B cell (primary cell): ENCODE measurements around the gene PEPD. TPM values are rescaled to one million over a fixed set of nuclear protein-coding genes. Genes with fewer than 3 reads are reported as not detected.

Source experiments
- ATAC-seq: fragments of 200-7000 bp; cut with Tn5 transposase; one replicate; pipeline ENCODE4 v1.10.0; 2021; ENCODE audit warnings: low read depth, mild to moderate bottlenecking, moderate number of reproducible peaks, moderate library complexity
- CTCF ChIA-PET: fragments of 350-600 bp; sonication (Branson Sonifier 250); formaldehyde crosslinking; loops from one replicate; lab custom pipeline; 2021; ENCODE audit warnings: antibody characterized with exemption, inconsistent platforms; lab: Charles Lee
- POLR2A ChIA-PET: fragments of 350-600 bp; sonication (Branson Sonifier 250); formaldehyde crosslinking; loops from one replicate; lab custom pipeline; 2021; ENCODE audit warnings: antibody characterized with exemption; lab: Charles Lee
- DNase-seq: peaks from one replicate; pipeline ENCODE4 v3.0.0; 2013
- H2AFZ ChIP-seq: 2 replicates; pipeline ENCODE4 v1.6.1; 2012; ENCODE audit warnings: mild to moderate bottlenecking, low read depth, low read length; ENCODE audit not compliant: insufficient read depth, poor library complexity, severe bottlenecking
- H3K27ac ChIP-seq, 2 donors: 1 replicate in 1 of 2; 2 replicates in 1 of 2; pipeline ENCODE4 v1.5.1; 2012 to 2013; ENCODE audit warnings: low read length in 2 of 2, mild to moderate bottlenecking in 2 of 2, moderate library complexity in 1 of 2
- H3K27me3 ChIP-seq, 4 experiments: fragments of 200-600 bp in 1 of 4; sonication (generic) in 1 of 4; replicated peaks in 1 of 4; 1 replicate in 2 of 4; 2 replicates in 2 of 4; pipeline versions ENCODE4 v1.6.1 to v1.7.0; 2013 to 2016; ENCODE audit warnings: low read length in 3 of 4, mild to moderate bottlenecking in 2 of 4, mixed read lengths in 1 of 4, moderate library complexity in 1 of 4; ENCODE audit not compliant: insufficient read depth in 4 of 4, control insufficient read depth in 3 of 4; ENCODE audit errors: control extremely low read depth in 1 of 4
- H3K36me3 ChIP-seq, 2 experiments: replicated peaks in 1 of 2; 1 replicate in 1 of 2; 2 replicates in 1 of 2; pipeline versions ENCODE4 v1.6.1 to v1.7.1; 2013; ENCODE audit warnings: low read length in 1 of 2; ENCODE audit not compliant: insufficient read depth in 2 of 2, control insufficient read depth in 1 of 2; ENCODE audit errors: control extremely low read depth in 1 of 2, extremely low read depth in 1 of 2
- H3K4me1 ChIP-seq, 2 donors: fragments of 200-600 bp in 1 of 2; sonication (generic) in 1 of 2; 1 replicate in 1 of 2; 2 replicates in 1 of 2; pipeline versions ENCODE4 v1.5.1 to v1.6.1; 2013 to 2017; ENCODE audit warnings: low read length in 2 of 2; ENCODE audit not compliant: control insufficient read depth in 2 of 2, insufficient read depth in 2 of 2
- H3K4me2 ChIP-seq: replicated peaks from 2 replicates; pipeline ENCODE3; 2012; ENCODE audit warnings: mild to moderate bottlenecking, low read depth, low read length; ENCODE audit not compliant: poor library complexity, severe bottlenecking
- H3K4me3 ChIP-seq, 5 experiments: fragments of 200-600 bp in 1 of 5; sonication (generic) in 1 of 5; 1 replicate in 3 of 5; 2 replicates in 2 of 5; pipeline versions ENCODE4 v1.5.1 to v1.7.0; 2011 to 2016; ENCODE audit warnings: low read length in 4 of 5, mild to moderate bottlenecking in 4 of 5, low read depth in 2 of 5, control low read depth in 1 of 5, moderate library complexity in 1 of 5; ENCODE audit not compliant: insufficient read depth in 1 of 5; ENCODE audit errors: control extremely low read depth in 1 of 5, extremely low read depth in 1 of 5
- H3K79me2 ChIP-seq: fragments of 200-600 bp; sonication (generic); one replicate; pipeline ENCODE4 v1.6.0; 2016; ENCODE audit warnings: low read length; ENCODE audit not compliant: control insufficient read depth, insufficient read depth
- H3K9ac ChIP-seq: fragments of 200-600 bp; sonication (generic); 2 replicates; pipeline ENCODE4 v1.6.1; 2017; ENCODE audit warnings: mild to moderate bottlenecking, low read length, moderate library complexity
- H3K9me3 ChIP-seq, 3 donors: one replicate each; pipeline versions ENCODE4 v1.6.1 to v1.7.1; 2013; ENCODE audit warnings: low read length in 2 of 3; ENCODE audit not compliant: control insufficient read depth in 2 of 3, insufficient read depth in 1 of 3; ENCODE audit errors: control extremely low read depth in 1 of 3
- H4K20me1 ChIP-seq: 2 replicates; pipeline ENCODE4 v1.6.0; 2012; ENCODE audit warnings: mild to moderate bottlenecking, low read length; ENCODE audit not compliant: insufficient read depth, control insufficient read depth, poor library complexity, severe bottlenecking
- H3K27ac Mint-ChIP-seq: one replicate; pipeline ENCODE4 v1.8.0; 2021; ENCODE audit warnings: mixed read lengths
- H3K27me3 Mint-ChIP-seq: one replicate; pipeline ENCODE4 v1.8.0; 2021; ENCODE audit warnings: mixed read lengths
- H3K4me1 Mint-ChIP-seq: one replicate; pipeline ENCODE4 v1.8.0; 2021; ENCODE audit warnings: mixed read lengths
- H3K4me3 Mint-ChIP-seq: one replicate; pipeline ENCODE4 v1.8.0; 2021; ENCODE audit warnings: mixed read lengths
- H3K9me3 Mint-ChIP-seq: one replicate; pipeline ENCODE4 v1.8.0; 2022; ENCODE audit warnings: mixed read lengths; ENCODE audit not compliant: insufficient read depth
- CTCF ChIP-seq: fragments of 200-600 bp; IDR thresholded peaks from one replicate; pipeline ENCODE4 v1.8.0; 2022; ENCODE audit warnings: antibody characterized with exemption, mild to moderate bottlenecking
- EZH2 ChIP-seq: IDR thresholded peaks from 2 replicates; pipeline ENCODE4 v1.6.1; 2012; ENCODE audit warnings: borderline replicate concordance, low read depth, mild to moderate bottlenecking, moderate library complexity, low read length; ENCODE audit not compliant: insufficient read depth, poor library complexity, severe bottlenecking
- WGBS: methylation state at CpG from one replicate; pipeline ENCODE4 v1.1.5; 2013; ENCODE audit warnings: missing lambda C conversion rate; ENCODE audit not compliant: insufficient coverage; 5-methylcytosine and 5-hydroxymethylcytosine counted together
- intact Hi-C: fragments of 100-400 bp; cut with micrococcal nuclease; formaldehyde crosslinking; loops from one replicate; pipeline ENCODE4 v1.10.0; 2022
- polyA plus RNA-seq: library from polyadenylated mRNA; depleted of rRNA; stranded (reverse); fragments of >200 nt; gene quantifications from 2 replicates; pipeline ENCODE4 v1.2.3, GENCODE V29; 2012
- total RNA-seq, 2 donors: library from RNA; stranded (reverse); fragments of 120-200 nt in 1 of 2; gene quantifications; 1 replicate in 1 of 2; 2 replicates in 1 of 2; pipeline versions ENCODE4 v1.2.3 to v1.2.4, GENCODE V29; 2013 to 2022

The PEPD gene
- total and polyA plus RNA-seq, 2 donors (not counting 1 experiment from before 2014, with no cell fraction given): 36.4 to 42.7 TPM

DNA sequence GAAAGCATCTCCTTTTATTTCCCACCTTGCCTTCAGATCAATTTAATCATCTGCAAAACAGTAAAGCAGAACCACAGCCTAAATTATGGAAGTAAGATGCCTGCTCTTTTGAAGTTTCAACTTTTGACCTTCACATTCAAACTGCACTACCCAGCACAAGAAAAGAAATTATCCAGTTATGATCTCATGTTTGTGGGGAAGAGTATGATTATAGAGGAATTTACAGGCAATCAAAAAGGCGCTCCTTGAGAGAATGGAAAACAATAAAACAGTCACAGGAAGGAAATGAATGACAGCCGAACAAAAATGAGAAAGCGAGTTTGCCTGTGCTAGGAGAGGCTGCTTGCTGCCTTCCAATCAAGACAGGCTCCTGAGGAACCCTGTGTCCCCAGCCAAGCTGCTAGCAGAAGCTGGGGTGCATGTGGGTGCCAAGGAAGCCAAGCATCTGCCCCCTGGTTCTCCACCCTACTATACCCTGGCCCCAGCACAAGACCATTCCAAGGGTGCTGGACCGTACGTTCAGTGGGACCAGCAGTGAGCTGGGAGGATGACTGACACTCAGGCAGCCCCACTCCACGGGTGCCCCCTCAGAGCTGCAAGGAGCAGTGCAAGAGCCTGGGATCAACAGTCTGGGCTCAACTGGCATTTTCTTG lies 47.8 kb downstream of the PEPD start:
- DNase-seq: no peak

More for the DNA sequence above, 47.8 kb downstream of the PEPD start:
- H3K27ac Mint-ChIP-seq: no peak overlapping the region
- H3K9me3 ChIP-seq: no peaks in the 10 kb centered on the region
- no peak overlapping the region for H3K4me3 ChIP-seq
- intact Hi-C loops: no loop called here
- no peak overlapping the region for H3K4me2 ChIP-seq
- no peak for TF ChIP-seq CTCF
- TF ChIP-seq EZH2: no peak
- peaks cover 3% of the 10 kb centered on the region for H3K9me3 Mint-ChIP-seq
- ChIA-PET POLR2A (no interaction called here), CTCF (no interaction called here)
- H4K20me1 ChIP-seq: no peaks in the 10 kb centered on the region
- H3K4me1 ChIP-seq: no peaks in the 10 kb centered on the region
- H3K27ac ChIP-seq: no peak overlapping the region
- peaks cover 0 to 11% of the 10 kb centered on the region in 2 experiments for H3K36me3 ChIP-seq
- H3K9ac ChIP-seq: no peak overlapping the region
- ATAC-seq: no peak
- no peaks in the 10 kb centered on the region for H3K27me3 Mint-ChIP-seq
- H2AFZ ChIP-seq: no peak overlapping the region
- WGBS: 28% methylated on average over 6 of the region's 6 CpGs
- no peak overlapping the region for H3K4me3 Mint-ChIP-seq
- no peaks in the 10 kb centered on the region for H3K79me2 ChIP-seq
- no peaks in the 10 kb centered on the region for H3K4me1 Mint-ChIP-seq
- no peaks in the 10 kb centered on the region for H3K27me3 ChIP-seq
